HG02623 (cell line): ENCODE measurements around the gene MAML2.
"Not testable (repeated sequence)": the region's sequence is repeated elsewhere in the genome, so short reads cannot be mapped to it uniquely, and the experiment has no call there.

ENCODE experiments used
- ATAC-seq: cut with Tn5 transposase; IDR thresholded peaks from one replicate; pipeline ENCODE4 v1.9.1; 2021; ENCODE audit warnings: moderate library complexity; ENCODE audit not compliant: unreplicated experiment

Gene MAML2

DNA sequence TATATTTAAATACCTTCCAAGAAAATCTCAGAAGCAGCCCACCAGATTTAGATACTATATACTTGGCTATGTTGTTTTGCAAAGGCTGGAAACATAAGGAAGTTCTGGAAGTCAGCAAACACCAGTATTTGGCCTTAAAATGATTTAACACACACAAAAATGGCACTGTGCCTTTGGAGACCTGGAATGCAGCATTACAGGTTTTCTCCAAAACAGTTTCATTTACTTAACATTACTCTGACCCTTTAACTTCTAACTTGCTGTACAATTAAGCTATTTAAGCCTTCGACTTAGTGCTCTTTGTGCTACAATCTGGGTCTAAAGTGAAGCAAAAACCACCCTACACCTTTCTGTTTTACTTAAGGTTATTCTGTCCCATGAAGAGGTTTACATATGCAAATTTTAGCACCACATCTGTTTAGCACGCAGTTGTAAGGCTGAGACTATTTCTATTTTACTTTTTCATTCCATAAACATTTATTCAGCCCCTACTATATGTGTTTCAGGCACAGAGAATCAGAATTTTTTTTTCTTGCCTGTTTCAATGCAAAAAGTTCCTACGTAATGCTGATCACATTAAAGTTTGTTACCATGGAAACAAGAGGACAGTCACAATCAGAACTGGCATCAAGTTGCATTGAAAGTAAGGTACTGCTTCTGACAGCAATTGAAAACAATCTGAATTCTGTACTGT lies 70.3 kb downstream of the MAML2 start:
- no peak for ATAC-seq

DNA sequence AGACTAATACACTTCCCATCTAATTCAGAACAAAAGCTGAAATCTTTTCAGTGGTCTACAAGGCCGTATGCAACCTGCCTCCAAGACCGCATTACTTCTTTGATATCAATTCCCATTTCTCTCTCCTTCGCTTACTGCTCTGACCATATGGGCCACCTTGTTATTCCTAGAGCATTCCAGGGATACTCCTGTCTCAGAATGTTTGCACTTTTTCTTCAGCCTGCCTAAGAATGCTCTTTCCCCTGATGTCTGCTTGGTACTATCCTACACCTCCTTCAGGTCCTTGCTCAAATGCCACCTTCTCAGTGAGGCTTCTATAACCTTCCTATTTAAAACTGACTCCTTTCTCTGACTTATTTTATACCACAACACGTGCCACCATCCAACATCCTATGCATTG lies 71.2 kb downstream of the MAML2 start:
- no peak for ATAC-seq

DNA sequence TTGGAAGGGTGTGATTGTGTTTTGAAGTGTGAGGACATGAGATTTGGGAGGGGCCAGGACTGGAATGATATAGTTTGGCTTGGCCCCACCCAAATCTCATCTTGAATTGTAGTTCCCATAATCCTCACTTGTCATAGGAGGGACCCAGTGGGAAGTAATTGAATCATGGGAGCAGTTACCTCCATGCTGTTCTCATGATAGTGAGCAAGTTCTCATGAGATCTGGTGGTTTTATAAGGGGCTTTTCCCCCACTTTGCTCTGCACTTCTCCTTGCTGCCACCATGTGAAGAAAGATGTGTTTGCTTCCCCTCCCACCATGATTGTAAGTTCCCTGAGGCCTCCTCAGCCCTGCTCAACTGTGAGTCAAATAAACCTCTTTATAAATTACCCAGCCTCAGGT lies 71.6 kb downstream of the MAML2 start:
- not testable (repeated sequence) for ATAC-seq

DNA sequence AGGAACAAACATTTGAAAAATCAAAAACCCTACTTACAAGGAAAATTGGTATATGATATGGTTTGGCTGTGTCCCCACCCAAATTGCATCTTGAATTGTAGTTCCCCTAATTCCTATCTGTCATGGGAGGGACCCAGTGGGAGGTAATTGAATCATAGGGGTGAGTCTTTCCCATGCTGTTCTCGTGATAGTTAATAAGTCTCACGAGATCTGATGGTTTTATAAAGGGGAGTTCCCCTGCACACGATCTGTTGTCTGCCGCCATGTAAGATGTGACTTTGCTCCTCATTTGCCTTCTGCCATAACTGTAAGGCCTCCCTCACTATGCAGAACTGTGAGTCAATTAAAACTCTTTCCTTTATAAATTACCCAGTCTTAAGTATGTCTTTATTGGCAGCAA lies 74.5 kb downstream of the MAML2 start:
- not testable (repeated sequence) for ATAC-seq

DNA sequence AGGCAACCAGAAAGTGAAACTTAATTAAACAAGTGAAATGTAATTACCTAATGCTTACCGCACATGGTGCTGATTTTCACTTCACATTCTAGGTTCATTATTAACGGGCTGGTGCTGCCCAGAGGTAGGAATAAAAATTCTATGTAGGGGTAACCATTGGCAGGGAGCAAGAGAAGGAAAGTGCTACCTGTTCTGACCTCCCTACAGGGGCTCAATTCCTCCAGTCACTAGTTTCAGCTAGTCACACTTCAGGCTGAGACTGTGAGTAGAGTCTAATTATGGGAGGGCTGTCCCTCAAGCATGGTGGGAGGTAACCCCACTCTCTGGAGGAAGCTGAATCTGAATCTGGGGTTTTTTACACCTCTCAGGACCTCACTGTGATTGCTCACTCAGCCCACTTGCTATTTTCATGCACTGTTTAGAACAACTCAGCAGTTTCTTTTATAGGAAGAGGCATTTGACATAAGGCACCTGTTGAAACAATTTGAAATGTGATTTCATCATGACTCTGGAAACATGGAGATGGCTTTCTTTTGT lies 75.4 kb downstream of the MAML2 start:
- peak; percentile 97 for ATAC-seq

DNA sequence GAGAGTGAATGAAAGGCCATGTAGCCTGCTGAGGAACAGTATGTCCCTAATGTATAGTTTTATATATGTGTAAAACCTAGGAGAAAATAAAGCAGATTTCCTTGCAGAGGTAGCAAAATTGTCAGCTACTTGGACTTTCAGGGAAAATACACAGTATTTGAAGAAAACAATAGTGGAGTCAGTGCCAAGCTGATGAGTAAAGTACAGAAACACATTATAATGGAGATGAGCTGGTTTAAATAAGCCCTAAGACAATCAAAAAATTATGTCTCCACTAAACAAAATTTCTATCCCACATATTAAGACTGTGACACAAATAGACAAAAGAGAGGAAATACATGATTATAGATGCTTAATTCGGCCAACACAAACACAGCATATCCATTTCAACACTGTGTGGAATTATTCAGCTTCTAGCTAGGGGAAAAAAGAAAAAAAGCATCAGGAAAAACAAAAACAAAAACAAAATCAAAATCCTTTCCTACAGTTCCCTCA lies 75.9 kb downstream of the MAML2 start:
- ATAC-seq = no peak

DNA sequence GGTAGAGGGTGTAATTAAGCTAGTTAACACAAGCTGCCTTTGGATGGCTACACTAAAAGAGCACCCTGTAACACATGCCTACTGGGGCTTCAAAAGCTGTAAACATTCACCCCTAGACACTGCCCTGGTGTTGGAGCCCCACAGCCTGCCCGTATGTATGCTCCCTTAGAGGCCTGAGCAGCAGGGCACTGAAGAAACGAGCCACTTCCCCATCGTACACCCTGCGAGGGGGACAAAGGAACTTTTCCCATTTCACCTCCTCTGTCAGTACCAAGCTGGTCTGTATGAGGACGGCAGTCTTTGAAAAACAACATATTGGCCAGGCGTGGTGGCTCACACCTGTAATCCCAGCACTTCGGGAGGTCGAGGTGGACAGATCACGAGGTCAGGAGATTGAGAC lies 77.0 kb downstream of the MAML2 start:
- no peak for ATAC-seq

DNA sequence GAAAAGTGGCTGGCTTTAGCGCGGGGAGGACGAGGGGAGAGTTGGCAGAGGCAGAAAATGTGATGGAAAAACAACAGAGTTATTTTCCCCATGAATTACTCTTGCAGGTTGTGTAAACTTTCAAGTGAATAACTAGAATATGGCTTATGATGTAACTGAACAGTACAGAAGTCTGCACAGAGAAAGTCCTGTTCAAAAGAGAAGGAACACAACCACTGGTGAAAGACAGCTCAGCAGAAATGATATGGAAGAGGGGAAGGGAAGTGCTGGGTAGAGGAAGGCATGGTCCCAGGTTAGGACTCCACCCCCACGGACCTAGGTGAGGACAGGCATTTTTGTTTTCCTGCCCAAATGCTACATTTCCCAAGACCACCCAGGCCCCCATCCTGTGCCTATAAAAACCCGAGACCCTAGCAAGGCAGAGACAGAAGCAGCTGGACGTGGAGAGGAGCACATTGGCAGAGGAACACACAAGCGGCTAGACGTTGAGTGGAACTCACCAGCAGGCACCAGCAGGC lies 77.7 kb downstream of the MAML2 start:
- no peak for ATAC-seq

DNA sequence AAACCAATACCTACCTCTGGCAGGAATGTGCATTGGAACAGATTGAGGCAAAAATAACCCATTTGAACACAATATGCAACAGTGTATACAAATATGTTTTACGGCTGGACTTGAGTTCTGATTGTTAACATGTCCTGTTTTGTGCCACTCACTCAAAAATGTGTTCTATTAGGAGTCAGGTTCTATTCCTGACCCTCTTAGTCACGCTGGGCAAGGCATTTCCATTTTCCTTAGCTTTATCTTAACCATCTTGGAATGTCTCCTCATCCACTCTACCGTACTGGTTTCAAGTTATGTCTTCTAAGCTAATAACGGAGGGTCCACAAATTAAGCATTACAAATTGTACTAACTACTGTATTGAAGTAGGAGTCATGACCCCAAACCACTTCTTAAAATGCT lies 78.6 kb downstream of the MAML2 start:
- no peak for ATAC-seq

DNA sequence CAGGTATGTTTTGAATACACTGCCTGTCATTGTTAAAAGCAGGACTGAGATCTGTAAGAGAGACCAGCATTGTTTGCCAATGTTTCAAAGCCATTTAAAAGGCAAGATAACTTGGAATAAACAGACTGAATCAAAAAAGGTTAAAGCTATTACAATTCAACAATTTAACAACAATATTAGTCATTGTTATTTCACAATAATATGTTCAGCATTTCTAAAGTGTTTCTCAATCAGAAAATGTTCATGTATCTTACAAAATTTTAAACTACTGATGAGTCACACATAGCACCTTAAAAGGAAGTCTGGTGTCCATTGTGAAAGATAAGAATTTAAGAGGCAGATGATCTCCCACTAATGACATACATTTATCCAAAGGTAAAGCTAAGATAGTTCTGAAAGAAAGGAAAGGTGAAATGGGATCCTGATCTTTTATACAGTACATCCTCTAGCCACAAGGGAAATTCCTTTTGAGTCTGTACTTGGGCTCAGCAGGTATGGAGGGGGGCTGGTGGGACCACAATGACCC lies 79.7 kb downstream of the MAML2 start:
- ATAC-seq = no peak

DNA sequence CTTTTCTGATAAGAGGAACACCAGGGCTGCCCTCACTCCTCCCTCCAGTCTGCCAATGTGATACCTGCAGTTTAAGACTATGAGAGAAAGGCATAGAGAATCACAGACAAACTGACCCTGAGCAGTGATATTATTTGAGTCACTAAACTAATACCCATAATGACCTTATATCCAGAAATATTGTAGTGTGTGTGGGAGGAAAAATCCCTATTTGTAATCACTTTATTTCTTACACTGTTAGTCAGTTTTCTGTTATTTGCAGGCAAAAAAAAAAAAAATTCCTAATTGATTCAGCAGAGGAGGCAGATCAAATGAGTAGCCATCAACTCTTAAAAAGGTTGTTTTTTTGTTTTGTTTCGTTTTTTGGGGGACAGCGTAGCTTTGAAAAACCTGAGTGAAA lies 82.5 kb downstream of the MAML2 start:
- ATAC-seq = no peak

DNA sequence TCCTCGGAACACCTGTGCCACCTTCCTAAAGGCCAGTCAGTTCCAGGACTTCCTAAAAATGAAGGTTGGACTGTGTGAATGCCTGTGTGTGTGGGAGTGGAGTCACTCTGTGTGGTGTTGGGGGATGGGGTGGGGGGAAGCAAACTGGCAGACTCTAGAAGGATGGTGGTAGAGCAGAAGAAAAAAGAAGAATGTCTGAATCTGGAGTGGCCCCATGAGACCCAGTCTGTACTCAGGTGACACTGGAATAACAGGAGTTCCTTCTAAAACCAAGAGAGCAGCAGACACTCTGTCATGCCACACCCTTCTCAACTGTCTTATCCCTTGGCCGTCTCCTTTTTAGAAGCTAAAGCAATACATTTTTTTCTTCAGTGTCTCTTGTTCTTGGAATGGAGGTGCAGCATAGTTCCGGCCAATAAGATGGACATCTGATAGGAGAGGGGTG lies 82.9 kb downstream of the MAML2 start:
- no peak for ATAC-seq

DNA sequence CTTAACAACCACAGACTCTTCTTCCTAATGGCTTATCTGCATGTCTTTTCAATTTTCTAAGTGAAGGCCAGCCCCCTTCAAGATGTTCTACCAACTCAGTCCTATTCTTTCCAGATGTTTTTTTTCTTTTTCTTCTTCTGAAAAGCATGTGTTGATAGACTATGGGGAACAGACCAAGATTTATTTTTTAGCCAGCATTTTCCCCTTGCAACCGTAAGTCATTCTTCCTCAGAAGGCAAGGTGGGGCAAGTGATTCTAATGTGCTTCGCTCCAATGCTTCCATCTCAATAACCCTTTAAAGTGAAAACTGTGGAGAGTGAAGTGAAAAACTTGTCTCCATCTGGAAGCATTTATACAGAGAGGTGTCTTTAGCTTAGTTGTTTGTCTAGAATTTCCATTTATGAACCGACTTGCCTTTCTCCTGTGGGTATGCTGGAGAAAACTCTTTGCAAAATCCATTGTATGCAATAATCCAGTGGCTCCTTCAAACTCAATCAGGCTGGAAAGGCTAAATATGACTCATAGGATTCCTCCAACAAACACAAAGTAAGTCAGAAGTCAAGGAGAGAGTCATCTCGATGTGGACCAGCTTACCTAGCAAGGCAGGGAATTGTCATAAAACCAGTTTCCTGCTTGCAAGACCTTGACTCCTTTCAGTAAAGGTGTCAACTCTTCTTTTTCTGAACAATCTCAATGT lies 83.7 kb downstream of the MAML2 start:
- ATAC-seq = no peak

DNA sequence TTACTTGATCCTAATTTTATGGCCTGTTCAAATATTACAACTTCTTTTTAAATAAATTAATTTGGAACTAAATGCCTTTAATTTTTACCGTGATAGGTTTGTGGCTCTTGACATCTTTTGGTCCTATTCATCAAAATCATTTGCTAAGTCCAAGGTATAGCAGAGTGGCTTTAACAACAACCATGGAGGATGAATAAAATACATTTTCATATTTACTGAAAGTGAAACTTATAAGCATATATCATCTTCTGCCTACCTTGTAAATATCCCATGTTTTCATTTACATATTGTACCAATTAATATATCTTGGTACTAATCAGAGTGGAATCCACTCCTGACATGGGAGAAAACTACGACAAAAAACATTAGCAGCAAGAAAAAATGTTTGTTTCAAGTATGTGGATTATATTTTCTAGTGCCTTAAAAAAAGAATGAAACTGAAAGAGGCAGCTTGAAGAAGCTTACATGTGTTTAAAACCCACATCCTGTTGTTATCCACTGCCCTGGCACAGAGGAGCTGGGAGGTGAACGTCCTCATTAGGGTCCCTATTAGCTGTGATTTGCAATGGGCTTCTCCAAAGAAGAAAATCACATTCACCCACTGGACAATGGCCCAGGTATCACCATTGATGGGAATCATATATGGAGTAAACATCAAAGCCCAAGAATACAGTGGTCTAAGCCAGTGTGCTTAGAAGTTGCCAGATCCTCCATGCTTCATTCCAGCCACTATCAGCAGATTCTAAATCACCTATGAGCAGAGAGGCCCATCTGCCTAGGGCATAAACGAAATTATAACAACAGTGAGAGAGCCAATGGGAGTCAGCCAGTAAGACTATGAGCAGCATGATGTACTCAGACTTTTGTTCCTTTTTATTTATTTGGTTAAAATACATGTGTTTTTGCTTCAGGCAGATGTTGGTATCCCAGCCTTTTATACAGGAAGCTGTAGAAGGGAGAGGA lies 84.7 kb downstream of the MAML2 start:
- peak; percentile 74 for ATAC-seq

DNA sequence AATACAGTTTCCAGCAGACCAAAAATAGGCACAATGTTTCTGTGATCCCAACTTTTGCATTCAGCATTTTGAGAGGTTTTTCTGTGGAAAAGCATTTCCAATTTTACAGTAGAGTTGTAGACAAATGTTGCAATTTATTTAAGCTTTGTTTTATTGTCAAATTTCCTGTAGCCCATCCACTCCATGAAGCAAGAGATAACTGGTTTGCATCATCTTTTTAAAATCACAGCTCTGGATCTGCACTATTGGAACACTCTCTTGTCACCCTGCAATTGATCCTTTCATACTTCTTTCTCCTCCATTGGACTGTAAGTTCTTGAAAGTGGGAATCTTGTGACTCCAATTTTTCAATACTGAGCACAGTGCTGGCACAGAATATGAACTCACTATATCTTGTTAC lies 86.0 kb downstream of the MAML2 start:
- no peak for ATAC-seq

DNA sequence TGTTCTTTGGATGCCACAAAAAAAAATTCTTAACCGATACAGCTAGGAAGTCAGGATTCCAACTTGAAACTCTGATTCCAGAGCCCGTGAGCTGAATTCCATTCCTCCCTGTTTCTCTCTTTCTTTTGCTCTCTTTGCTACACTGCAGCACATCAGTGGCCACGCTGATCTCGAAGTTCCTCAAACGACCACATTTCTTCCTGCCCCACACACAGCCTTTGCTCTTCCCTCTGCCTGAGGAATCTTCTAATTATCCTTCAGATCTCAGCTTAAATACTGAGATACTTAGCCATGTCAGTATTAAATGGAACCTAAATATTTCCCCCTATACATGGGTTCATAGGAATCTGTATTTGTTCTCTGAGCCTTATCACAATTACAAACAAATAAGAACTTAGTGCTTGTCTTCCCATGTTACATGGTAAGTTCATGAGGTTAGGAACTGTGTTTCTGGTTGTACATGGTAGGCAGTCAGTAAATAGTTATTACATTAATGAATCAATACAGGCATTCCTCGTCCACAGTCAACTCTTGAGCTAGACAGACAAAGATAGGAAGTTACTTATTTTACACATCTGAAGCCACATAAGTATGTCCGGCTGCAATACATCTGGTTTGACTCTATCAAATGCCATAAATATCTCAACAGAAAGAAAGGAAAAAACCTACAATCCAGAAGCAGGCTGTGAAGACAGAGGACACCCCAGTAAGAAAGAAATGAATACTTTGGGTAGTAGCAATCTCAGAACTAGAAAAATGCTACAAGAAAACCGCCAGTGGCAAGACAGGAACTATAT lies 86.6 kb downstream of the MAML2 start:
- no peak for ATAC-seq

DNA sequence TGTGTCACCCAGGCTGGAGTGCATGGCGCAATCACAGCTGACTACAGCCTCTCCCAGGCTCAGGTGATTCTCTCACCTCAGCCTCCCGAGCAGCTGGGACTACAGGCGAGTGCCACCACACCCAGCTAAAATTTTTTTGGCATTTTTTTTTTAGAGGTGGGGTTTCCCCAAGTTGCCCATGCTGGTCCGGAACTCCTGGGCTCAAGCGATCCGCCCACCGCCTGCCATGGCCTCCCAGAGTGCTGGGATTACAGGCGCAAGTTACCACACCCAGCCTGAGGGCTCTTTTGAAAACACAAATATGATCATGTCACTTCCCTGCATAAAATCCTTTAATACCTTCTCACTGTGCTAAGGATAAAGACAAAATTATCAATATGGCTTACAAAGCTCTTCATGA lies 88.1 kb downstream of the MAML2 start:
- no peak for ATAC-seq

DNA sequence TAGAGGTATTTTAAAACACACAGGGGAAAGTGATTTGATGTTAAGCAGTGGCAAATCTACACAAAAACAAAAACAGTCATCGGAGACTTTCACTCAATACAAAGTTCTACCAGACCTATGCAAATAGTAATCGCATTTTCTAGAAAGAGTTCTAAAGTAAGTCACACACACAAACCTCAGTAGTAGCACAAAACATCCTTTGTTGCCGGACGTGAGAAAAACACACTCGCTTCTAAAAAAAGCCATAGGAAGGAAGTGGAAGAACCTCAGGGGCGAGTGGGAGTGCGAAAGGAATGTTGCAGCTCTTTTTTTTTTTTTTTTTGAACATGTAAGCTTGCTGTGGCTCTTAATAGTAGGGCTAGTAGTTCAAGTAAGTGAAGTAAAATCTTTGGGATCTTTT lies 88.9 kb downstream of the MAML2 start:
- ATAC-seq = peak; percentile 50

DNA sequence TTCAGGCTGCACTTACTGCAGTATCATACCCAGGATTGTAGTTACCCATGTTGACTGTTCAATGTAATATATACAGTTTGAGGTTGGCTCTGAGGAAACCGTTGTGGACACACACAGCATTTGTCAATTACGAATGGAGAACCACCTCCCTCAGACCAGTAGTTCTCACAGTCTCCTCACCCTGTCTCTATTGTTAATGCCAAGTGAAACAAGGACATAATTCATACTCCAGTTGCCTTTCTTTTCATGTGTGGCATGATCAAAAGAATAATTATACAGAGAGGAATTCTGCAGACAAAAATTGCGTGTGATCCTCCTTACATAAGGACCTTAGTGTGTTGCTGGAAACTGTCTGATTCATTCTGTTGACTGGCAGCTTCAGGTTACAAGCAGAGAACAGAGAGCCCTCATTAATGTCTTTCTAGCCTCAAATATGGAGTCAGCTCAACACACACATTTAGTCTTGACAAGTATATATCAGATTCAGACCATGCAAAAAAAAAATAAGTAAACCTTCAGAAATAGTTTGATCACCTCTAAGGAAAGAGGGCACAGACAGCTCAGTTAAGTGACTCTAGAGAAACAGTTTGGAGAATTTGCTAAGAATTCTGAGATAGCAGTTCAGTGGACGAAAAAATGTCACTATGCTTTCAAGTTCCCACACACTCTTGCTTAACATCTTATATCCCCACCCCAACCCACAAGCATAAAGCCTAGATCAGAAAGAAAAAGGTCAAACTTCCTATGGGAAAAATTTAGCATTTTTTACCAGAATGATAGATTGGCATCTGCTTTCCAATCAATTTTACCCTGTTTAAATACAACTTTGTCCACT lies 96.1 kb downstream of the MAML2 start:
- ATAC-seq = no peak
